Measurements from ENCODE around the gene GOT1.

The GOT1 gene

GRCh38 chr10:99422529-99423096 lies 7.8 kb downstream of the GOT1 start:
- no peak for TF ChIP-seq CTCF (IDR thresholded peaks at IDR 0.05; ENCODE audit: control extremely low read depth, extremely low read depth, low read depth, missing control alignments)
- POLR2A ChIA-PET = no interaction called here
- CTCF ChIA-PET = interaction anchor here (1.3 kb wide), 1 partner anchor 14 kb away, joined by 6 read pairs; no protein-coding TSS in a partner anchor
- no peak for DNase-seq (ENCODE audit: extremely low spot score)

GRCh38 chr10:99421233-99421739 lies 9.1 kb downstream of the GOT1 start:
- POLR2A ChIA-PET = no interaction called here
- CTCF ChIA-PET = interaction anchor here (1.6 to 1.9 kb wide), 2 partner anchors 15 to 192 kb away, joined by 3 to 7 read pairs; no protein-coding TSS in a partner anchor
- no peak for TF ChIP-seq CTCF (IDR thresholded peaks at IDR 0.05; ENCODE audit: control extremely low read depth, extremely low read depth, low read depth, missing control alignments)
- DNase-seq (ENCODE audit: extremely low spot score) = no peak

DNA sequence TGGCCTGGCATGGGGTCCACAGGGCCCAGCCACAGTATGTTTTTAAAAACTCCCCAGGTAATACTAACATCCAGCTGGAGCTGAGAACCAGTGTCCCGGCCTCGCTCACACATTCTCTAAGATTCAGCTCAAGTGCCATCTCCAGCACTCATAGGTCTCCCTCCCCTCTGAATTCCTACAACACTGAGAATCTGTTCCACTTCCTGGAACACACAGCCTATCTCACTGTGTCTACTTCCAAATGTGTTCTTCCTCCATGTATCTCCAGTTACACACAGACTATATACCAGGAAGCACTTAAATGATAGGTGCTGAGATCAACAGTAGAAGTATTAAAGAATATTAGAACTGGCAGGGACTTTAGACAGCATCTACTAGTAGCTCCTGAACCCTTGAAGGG lies 10.7 kb downstream of the GOT1 start:
- no peak for TF ChIP-seq CTCF (IDR thresholded peaks at IDR 0.05; ENCODE audit: control extremely low read depth, extremely low read depth, low read depth, missing control alignments)
- DNase-seq (ENCODE audit: extremely low spot score) = no peak
- POLR2A ChIA-PET = no interaction called here
- CTCF ChIA-PET = interaction anchor here (1.2 to 1.9 kb wide), 3 partner anchors 10 to 193 kb away, joined by 3 to 7 read pairs (median 3); no protein-coding TSS in a partner anchor

DNA sequence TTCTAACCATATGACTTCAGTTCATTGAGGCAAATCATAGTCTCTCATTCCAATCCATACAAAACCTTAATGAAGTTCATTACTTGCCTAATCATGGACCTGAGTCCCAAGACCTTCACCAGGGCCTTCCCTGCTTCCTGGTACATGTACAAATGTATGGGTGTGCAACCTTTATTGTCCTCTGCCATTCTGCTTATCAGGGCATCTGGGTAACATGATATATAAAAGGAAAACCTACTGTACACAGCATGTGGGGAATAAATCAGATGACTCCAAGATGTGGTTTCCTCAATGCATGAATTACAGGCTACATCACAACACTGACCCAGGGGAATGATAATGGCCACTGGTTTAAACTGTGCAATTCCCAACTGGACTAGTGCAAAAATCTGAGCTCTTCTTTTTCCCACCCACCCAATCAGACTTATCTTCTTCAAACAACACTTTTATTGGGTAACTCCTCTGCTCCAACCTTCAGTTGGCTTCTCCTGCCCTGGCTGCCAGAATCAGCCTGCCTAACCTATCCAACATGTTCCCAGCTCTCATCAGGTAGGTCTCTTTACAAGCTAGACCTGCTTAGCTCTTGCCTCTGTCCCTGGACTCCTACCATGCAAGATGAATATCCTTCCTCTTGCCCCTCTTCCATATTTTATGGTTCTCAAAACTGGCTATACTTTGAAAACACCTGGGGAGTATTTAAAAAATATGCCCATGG lies 11.4 kb downstream of the GOT1 start:
- ChIA-PET POLR2A (no interaction called here), CTCF (interaction anchor here (1.4 to 1.9 kb wide), 4 partner anchors 9 to 35 kb away, joined by 3 to 7 read pairs (median 4); no protein-coding TSS in a partner anchor)
- DNase-seq (ENCODE audit: extremely low spot score) = no peak
- no peak for TF ChIP-seq CTCF (IDR thresholded peaks at IDR 0.05; ENCODE audit: control extremely low read depth, extremely low read depth, low read depth, missing control alignments)

GRCh38 chr10:99412099-99412498 lies 18.3 kb downstream of the GOT1 start:
- POLR2A ChIA-PET = no interaction called here
- no peak for TF ChIP-seq CTCF (IDR thresholded peaks at IDR 0.05; ENCODE audit: control extremely low read depth, extremely low read depth, low read depth, missing control alignments)
- no peak for DNase-seq (ENCODE audit: extremely low spot score)
- CTCF ChIA-PET = interaction anchor here (0.8 to 2.7 kb wide), 5 partner anchors 9 to 327 kb away, joined by 3 to 11 read pairs (median 3); partner anchors contain the start of gene GOT1

- POLR2A ChIA-PET = no interaction called here
- CTCF ChIA-PET = interaction anchor here (0.8 to 2.7 kb wide), 5 partner anchors 9 to 328 kb away, joined by 3 to 11 read pairs (median 3); partner anchors contain the start of gene GOT1
- no peak for DNase-seq (ENCODE audit: extremely low spot score)
- no peak for TF ChIP-seq CTCF (IDR thresholded peaks at IDR 0.05; ENCODE audit: control extremely low read depth, extremely low read depth, low read depth, missing control alignments)
Measured at GRCh38 chr10:99411546-99411945, 18.9 kb downstream of the GOT1 start.

All from GM10248 (cell line).